ENCODE data around the gene STARD9. TPM values are rescaled to one million over a fixed set of nuclear protein-coding genes. Genes with fewer than 3 reads are reported as not detected.

STARD9 gene
- total RNA-seq, 1 donor from 2014 or later, result 24.4 TPM

DNA sequence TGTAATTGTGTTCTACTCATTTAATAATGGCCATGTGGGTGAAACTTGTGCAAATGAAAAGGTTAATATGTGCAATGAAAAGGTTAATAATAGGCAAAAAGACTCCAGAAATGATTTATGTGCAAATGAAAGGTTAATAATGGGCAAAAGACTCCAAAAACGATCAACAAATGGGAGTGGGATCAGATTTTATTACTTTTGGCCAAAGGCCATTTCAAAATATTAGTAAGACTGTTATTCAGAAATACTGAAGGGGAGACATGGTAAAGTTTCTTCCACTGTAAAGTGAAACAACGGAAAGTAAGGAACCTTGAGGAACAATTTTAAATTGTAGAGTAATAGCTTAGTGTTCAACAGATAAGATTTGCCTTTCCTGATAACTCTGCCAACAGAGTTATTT is 40.7 kb downstream of the STARD9 start:
- H3K9me3 Mint-ChIP-seq (ENCODE audit: unreplicated experiment), result no peaks in the 10 kb centered on the region
- DNase-seq (ENCODE audit: extremely low spot score, unreplicated experiment), result no peak
- TF ChIP-seq, protein P1, sequence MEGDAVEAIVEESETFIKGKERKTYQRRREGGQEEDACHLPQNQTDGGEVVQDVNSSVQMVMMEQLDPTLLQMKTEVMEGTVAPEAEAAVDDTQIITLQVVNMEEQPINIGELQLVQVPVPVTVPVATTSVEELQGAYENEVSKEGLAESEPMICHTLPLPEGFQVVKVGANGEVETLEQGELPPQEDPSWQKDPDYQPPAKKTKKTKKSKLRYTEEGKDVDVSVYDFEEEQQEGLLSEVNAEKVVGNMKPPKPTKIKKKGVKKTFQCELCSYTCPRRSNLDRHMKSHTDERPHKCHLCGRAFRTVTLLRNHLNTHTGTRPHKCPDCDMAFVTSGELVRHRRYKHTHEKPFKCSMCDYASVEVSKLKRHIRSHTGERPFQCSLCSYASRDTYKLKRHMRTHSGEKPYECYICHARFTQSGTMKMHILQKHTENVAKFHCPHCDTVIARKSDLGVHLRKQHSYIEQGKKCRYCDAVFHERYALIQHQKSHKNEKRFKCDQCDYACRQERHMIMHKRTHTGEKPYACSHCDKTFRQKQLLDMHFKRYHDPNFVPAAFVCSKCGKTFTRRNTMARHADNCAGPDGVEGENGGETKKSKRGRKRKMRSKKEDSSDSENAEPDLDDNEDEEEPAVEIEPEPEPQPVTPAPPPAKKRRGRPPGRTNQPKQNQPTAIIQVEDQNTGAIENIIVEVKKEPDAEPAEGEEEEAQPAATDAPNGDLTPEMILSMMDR (IDR thresholded peaks at IDR 0.05), result no peak
- peaks cover 14% of the 10 kb centered on the region for H3K4me1 Mint-ChIP-seq (ENCODE audit: unreplicated experiment)
- H3K4me3 Mint-ChIP-seq (ENCODE audit: unreplicated experiment), result no peak overlapping the region
- no peak overlapping the region for H3K27ac Mint-ChIP-seq (ENCODE audit: unreplicated experiment)
- H3K36me3 Mint-ChIP-seq (ENCODE audit: unreplicated experiment), result peaks cover 5% of the 10 kb centered on the region
- no peaks in the 10 kb centered on the region for H3K27me3 Mint-ChIP-seq (ENCODE audit: unreplicated experiment)

DNA sequence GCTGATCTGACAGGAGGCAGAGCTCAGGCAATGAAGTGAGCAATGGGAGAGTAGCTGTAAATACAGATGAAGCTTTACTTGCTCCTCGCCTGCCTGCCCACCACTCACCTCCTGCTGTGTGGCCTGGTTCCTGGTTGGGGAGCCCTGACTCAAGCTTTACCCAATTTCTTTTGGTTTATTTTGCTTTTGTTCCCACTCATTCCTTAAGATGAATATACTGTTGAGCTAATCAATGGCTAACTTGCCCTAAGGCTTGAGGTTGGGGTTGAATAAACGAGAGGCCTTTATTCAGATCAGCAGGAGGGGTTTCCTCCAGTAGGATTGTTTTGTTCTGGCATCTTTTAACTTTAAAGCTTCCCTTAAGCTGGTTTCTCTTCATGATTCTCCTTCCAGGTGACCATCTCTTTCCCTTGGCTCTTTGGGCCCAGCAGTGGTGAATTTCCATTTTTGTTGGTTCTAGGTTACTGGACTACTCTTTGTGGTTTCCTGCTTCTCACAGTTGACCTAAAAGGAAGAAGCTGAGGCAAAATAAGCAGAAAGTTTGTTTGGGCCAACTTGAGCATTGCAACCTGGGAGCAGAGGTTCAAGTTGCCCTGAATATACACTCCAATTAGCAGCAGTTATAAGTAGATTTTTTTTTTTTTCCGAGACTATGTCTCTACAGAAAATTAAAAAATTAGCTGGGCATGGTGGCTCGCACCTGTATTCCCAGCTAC is 44.4 kb downstream of the STARD9 start:
- H3K9me3 Mint-ChIP-seq (ENCODE audit: unreplicated experiment), result no peaks in the 10 kb centered on the region
- H3K4me3 Mint-ChIP-seq (ENCODE audit: unreplicated experiment), result no peak overlapping the region
- H3K27ac Mint-ChIP-seq (ENCODE audit: unreplicated experiment), result no peak overlapping the region
- peaks cover 12% of the 10 kb centered on the region for H3K4me1 Mint-ChIP-seq (ENCODE audit: unreplicated experiment)
- DNase-seq (ENCODE audit: extremely low spot score, unreplicated experiment), result no peak
- TF ChIP-seq, protein P1 (IDR thresholded peaks at IDR 0.05), result no peak
- H3K36me3 Mint-ChIP-seq (ENCODE audit: unreplicated experiment), result peaks cover 5% of the 10 kb centered on the region
- H3K27me3 Mint-ChIP-seq (ENCODE audit: unreplicated experiment), result no peaks in the 10 kb centered on the region

DNA sequence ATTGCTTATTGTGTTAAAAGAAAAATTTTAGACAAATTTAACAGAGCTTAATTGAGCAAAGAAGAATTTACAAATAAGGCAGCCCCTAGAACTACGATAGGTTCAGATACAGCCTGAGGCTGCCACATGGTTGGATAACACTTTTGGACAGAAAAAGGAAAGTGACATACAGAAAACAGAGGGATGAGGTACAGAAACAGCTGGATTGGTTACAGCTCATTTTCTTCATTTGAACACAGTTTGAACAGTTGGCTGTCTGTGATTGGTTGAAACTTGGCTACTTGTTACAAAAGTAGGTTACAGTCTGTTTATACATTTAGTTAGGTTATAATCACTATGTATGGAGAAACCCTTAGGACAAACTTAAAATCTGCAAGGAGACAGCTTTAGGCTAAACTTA is 46.0 kb downstream of the STARD9 start:
- Mint-ChIP-seq H3K36me3 (ENCODE audit: unreplicated experiment) (peaks cover 5% of the 10 kb centered on the region), H3K4me3 (ENCODE audit: unreplicated experiment) (no peak overlapping the region), H3K4me1 (ENCODE audit: unreplicated experiment) (peaks cover 3% of the 10 kb centered on the region), H3K27ac (ENCODE audit: unreplicated experiment) (no peak overlapping the region), H3K9me3 (ENCODE audit: unreplicated experiment) (no peaks in the 10 kb centered on the region), H3K27me3 (ENCODE audit: unreplicated experiment) (no peaks in the 10 kb centered on the region)
- TF ChIP-seq, protein P1 (IDR thresholded peaks at IDR 0.05), result no peak
- no peak for DNase-seq (ENCODE audit: extremely low spot score, unreplicated experiment)

DNA sequence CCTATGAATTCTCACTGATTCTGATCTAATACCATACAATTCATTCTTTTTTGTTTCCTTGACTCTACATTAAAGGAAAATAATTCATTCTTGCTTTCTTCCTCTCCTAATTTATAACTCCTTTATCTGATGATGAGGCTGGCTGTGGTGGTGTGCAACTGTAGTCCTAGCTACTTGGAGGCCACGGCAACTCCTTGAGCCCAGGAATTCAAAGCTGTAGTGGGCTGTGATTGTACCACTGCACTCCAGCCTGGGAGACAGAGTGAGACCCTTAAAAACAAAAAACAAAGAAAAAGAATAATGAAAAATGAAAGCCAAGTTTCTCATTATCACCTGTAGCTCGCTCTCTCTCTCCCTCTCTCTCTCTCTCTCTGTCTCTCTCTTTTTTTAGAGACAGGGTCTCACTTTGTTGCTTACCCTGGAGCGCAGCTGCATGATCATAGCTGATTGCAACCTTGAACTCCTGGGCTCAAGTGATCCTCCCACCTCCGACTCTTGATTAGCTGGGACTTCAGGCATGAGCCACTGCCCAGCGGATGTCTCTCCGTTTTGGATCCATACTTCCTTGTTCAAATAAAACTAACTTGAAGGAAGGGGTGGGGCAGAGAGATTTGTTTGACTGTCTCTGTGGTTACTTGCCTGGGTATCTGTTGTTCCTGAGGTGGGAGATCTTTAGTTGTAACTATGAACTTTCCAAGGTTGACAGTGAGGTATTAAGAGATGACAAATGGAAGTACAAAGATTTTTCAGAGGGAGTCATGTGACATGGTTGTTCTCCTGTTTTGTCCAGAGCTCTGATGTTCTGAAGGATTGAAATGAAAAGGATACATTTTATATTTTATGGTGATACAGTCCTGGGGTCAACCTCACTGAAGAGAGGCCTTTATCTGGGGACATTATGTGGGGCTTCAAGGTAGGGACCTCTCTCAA is 46.9 kb downstream of the STARD9 start:
- Mint-ChIP-seq H3K27ac (ENCODE audit: unreplicated experiment) (no peak overlapping the region), H3K9me3 (ENCODE audit: unreplicated experiment) (peaks cover under 1% of the 10 kb centered on the region), H3K36me3 (ENCODE audit: unreplicated experiment) (peaks cover 5% of the 10 kb centered on the region)

More for the DNA sequence above, 46.9 kb downstream of the STARD9 start:
- Mint-ChIP-seq H3K4me1 (ENCODE audit: unreplicated experiment) (peaks cover 3% of the 10 kb centered on the region), H3K4me3 (ENCODE audit: unreplicated experiment) (no peak overlapping the region), H3K27me3 (ENCODE audit: unreplicated experiment) (no peaks in the 10 kb centered on the region)
- no peak for DNase-seq (ENCODE audit: extremely low spot score, unreplicated experiment)
- TF ChIP-seq, protein P1 (IDR thresholded peaks at IDR 0.05), result no peak
